T follicular helper cell (primary cell): ENCODE data around the gene TIMM21.

Experiments used
- DNase-seq: peaks from one replicate; pipeline ENCODE4 v3.0.0-alpha.2; 2020; ENCODE audit warnings: low read depth
- total RNA-seq, 2 experiments: gene quantifications; one replicate each; lab custom pipeline; 2026; lab: John Stamatoyannopoulos, UW

The TIMM21 gene, protein sequence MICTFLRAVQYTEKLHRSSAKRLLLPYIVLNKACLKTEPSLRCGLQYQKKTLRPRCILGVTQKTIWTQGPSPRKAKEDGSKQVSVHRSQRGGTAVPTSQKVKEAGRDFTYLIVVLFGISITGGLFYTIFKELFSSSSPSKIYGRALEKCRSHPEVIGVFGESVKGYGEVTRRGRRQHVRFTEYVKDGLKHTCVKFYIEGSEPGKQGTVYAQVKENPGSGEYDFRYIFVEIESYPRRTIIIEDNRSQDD
- total RNA-seq = 19.3 to 29.0 reads per million in 2 experiments

DNA sequence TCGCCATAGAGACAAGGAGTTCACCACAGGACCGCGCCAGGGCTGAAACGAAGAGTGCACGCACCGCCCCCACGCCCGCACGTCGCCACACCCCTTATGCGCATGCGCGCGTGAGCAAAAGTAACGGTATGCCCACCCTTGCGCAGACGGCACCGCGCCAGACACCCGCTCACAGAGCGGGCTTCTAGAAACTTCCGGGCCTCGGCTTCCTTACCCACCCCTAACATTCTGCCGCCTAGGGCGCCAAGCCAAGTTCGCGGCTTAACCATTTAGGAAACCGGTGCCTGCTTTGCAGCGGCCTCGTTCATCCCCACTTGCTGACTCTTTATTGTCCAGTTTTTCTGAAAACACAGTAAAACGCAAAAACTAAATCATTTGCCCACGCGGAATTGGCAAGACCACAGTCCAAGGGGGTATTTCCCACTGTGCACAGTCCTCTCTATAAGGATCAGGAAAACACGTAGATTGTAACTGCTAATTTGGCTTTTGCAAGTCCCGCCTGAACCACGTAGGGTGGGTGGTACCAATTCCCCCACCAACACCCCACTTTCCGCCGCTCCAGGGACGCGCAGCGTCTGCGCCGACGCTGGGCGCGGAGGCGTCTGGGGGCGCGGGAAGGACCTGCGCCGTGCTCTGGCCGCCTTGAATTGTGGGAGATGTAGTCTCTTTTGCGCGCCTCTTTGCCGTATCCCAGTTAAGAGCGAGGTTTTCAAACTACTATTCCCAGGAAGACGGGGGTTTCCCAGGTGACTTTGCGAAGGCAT lies at the start of gene TIMM21, which contains the start of gene FBXO15:
TIMM21 (plus strand) TSS at position 745 of the 764 bp plus-strand sequence. CDS start 286 bp downstream, outside the sequence.
FBXO15 (minus strand) TSS at position 56 of the 764 bp plus-strand sequence; CDS start at position 7, 49 bp downstream.
- peak; percentile 90 for DNase-seq

DNA sequence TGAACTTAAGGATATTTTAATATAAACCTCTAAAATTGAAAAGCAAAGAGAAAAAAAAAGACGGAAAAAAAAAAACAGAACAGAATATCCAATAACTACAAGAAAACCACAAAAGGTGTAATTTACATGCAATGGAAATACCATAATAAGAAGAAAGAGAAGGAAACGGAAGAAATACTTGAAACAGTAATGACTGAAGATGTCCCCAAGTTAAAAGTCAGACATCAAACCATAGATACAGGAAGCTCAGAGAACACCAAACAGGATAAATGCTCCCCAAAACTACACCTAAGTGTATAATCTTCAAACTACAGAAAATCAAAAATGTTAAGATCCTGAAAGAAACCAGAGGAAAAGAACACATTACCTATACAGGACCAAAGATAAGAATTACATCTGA lies 39.9 kb upstream of the TIMM21 start:
- DNase-seq = no peak

GRCh38 chr18:74110149-74110548 lies 38.2 kb upstream of the TIMM21 start:
- DNase-seq = no peak

- no peak for DNase-seq
These were observed 37.3 kb upstream of the TIMM21 start for GRCh38 chr18:74110976-74111375.

GRCh38 chr18:74113711-74114110 lies 34.6 kb upstream of the TIMM21 start:
- DNase-seq = no peak

- DNase-seq = no peak
These were observed 34.2 kb upstream of the TIMM21 start for GRCh38 chr18:74114116-74114515.

GRCh38 chr18:74115046-74115445 lies 33.3 kb upstream of the TIMM21 start:
- DNase-seq = no peak

DNA sequence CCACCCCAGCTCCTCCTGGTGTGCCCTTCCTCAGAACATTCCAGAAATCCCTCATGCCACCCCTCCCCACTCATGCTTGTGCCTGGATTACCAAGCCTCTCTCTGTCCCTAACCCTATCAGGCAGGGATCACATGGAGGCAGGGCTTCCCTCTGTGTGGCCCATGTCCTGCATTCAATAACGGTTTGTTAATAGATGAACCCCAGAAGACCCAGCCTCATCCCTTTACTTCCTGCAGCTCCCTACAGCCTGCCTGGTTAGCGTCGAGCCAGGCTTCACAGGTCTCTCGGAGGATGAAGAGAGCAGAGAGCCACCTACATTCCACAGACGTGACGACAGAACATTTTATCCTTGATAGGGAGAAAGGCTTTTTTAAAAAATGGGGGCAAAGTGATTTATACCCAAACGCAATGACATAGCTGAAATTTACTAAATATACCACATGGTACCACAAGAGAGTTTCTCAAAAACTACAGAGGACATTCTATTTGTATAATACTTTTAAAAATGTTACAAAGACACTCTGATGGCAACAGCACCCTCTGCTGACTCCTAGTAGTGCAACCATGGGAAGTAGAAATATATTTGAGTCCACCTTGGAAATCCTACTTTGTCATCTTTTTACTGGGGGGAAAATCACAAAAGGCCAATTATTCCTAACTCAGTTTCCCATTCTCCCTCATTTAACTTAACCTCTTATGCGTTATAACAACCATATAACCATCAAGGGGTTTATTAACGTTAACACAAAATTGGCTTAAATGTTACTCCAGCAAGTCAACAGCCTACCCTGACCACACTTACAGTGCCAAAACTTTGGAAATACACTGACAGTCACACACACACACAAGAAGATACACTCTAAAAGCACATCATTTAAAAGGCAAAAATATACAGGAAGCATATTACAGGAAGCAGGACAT lies 31.4 kb upstream of the TIMM21 start:
- DNase-seq = peak; percentile 4

DNA sequence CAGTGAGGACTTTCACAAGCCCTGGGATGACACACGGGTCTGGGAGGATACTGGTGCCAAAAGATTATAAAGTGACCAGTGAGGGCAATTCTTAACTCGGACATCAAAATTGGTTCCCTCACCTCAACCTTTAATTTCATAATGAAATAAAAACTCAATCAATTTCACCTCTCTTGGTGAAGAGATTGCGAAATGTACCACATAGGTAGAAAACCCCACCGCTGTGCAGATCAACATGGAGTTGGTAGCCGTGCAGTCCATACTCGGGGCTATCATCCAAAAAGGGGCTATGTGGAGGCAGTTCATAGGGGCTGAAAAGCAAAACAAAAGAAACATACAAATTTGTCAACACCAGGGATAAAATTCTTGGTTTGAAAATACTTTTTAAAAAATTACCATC lies 25.1 kb upstream of the TIMM21 start:
- no peak for DNase-seq

GRCh38 chr18:74124642-74125041 lies 23.7 kb upstream of the TIMM21 start:
- no peak for DNase-seq

DNA sequence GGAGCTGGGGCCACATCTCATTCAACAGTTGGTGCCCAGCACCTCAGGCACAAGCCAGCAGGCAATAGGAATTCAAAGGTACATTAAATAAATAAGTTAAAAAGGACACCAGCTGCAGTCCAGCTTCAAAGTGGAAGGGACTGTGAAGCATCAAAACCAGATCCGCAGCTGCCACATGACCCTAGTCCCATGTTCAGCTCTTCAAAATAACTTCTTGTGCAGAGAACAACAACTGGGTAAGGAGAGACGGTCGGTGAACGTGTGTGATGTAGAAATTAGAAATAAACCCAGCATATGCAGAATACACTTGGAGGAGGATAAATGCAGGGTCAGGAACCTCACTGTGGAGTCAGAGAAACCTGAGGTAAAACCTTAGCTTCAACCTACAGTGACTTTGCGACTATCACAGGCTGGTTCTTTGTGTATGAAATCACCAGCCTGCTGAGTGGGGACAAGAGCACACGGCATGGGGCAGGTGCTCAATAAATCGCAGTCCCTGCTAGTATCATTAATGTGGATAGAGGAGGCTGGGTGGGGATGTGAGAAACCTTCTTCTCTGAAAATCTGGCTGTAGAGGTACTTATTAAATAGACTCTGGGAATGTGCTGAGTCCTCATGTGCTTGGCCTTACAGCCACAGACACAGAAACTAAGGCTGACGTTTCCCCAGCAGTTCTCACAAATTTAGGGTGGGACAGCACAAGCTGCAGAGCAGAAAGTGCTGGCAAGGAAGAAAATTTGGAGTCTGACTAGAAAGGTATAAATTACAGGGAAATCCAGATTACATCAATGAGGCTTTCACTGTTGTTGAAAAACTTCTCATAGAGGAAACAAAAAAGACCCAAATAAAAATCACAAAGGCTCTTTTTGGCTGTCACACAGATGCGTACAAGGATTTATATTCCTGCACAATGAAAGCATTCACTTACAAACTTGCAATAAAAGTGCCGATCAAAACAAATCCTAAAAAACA lies 21.4 kb upstream of the TIMM21 start:
- DNase-seq = no peak

DNA sequence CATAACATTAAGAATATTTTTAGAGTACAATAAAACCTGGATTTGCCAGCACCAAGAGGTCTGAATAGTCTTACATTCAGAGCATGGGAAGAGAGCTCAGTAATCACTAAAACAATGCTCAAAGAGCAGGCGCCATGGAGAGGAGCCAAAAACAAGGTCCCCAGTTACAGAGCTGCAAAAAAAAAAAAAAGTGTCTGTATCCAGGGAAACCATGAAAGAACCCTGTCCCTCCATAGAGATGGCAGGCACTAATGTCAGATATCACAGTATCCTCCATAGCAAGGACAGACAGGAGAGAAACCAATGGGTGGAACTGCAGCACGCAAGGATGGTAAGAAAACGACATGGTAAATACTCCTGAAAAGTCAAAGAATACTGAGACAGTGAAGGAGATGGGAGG lies 20.2 kb upstream of the TIMM21 start:
- DNase-seq = no peak

DNA sequence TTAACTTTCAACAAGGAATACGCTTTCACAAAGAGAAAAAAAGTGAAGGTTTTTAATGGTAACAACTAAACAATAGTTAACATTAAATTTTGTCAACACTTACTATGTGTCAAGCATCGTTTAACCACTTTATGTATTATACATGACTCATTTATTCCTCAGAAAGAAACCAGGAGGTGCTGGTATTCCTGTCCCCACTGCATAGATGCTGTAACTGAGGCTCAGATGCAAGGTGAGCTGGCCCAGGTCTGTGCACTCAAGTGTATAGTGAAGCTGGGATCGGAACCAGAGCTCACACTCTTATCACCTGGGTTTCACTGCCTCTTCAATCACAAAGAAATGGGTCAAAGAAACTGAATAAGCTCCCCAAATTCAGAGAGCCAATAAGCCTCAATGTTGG lies 17.2 kb upstream of the TIMM21 start:
- no peak for DNase-seq

GRCh38 chr18:74132201-74132600 lies 16.1 kb upstream of the TIMM21 start:
- no peak for DNase-seq

DNA sequence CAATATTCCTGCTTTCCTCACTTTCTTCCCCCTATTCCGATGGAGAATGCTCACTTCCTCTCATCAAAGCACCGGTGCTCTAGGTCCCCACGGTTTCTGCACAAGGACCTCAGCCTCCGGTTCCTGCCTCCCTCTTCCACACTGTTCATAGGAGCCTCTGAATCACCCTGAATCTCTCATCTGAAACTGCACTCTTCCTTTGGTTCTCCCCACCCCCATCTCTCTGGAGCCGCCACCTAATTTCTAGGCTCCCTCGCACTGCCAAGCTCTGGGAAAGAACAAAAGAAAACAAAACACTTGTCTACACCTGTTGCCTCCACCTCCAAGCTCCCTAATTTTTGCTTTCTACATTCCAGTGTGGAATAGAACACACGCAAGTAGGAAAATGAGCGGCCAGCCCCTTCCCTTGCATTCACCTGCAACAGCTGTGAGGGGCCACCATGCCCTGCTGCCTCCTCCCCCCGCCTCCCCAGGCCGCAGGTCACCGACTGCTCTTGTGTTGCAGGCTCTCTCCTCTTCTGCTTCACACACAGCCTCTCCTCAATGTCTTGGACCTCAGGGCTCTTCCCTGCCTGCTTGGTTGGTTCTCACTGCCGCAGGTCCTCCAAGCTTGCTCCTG lies 10.3 kb upstream of the TIMM21 start:
- no peak for DNase-seq

DNA sequence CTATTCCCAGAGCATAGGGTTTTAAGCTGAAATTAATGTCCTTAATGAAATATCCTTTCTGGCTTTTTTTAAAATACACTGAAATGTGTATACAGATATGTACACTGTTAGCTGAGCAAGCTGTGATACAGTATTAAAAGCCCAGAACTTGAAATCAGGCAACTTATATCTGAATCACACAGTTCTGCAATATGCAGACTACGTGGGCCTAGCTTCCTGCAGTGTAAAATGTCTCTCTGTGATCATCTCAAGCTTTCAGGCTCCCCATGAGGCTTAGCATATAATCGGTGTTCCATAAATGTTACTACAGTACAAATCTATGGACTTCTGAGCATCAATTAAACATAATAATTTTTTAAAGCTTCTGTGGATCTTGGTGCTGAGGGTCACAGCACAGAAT lies 8.9 kb upstream of the TIMM21 start:
- no peak for DNase-seq

- no peak for DNase-seq
These were observed 8.4 kb upstream of the TIMM21 start for GRCh38 chr18:74139888-74140287.

DNA sequence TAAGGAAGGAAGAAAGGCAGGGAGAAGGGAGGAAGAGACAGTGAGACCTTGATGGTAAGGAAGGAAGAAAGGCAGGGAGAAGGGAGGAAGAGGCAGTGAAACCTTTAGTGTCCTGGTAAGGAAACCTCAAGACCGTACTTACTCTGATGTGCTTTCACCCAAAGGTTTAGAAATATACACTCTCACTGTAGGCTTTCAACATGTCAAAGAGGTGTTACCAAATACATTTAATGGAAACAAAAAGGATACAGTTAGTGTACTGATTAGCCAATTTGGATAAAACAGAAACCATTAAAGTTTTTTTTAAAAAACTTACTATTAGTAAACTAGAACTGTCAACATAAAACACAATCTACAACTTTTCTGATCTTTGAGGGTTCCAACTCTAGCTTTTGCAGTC lies 7.7 kb upstream of the TIMM21 start:
- no peak for DNase-seq

GRCh38 chr18:74141667-74142066 lies 6.7 kb upstream of the TIMM21 start:
- no peak for DNase-seq

DNA sequence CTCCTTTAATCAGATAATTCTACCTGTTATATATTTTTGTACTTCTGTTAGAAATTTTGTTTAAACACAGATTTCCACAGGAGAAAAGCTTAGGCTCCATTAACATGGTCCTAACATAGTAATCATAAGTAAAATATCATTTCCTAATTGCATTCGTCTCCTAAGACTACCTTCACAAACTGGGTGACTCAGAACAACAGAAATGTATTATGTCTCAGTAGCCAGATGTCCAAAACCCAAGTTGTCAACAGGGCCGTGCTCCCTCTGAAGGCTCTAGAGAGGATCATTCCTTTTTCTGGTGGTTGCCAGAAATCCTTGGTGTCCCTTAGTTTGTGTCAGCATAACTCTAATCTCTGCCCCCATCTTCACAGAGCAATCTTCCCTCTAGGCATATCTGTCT lies 6.1 kb upstream of the TIMM21 start:
- DNase-seq = no peak

- no peak for DNase-seq
These were observed 1.6 kb upstream of the TIMM21 start for GRCh38 chr18:74146756-74147155.
